ENCODE measurements around the gene DNAH14. TPM values are rescaled to one million over a fixed set of nuclear protein-coding genes. Genes with fewer than 3 reads are reported as not detected.

DNAH14 gene
- total and polyA plus RNA-seq, 2 of the 13 experiments (the other 11 are each of a cell fraction or from before 2014, with no cell fraction given) = 4.5 to 27.5 TPM

DNA sequence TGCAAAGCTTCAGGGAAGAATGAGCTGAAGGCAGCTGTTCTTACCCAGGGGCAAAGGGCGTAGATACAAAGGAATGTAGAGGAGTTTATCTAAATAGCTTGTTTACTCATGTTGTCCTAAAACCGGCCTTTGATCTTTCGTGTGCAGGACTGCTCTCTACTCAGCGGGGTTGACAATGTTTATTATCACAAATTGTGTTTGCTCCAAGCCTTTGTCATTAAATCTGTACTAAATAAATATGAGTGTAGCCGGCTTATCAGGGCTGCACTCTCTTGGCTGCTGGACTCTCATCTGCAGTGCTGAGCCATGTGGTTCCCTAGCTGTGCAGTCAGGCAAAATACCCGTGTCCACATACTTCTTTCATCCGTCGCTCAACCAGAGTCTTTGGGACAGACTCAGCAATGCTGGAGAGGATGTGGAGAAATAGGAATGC is 299.4 kb downstream of the DNAH14 start (continued):
- TF ChIP-seq TFDP1 (CRISPR knock-in tag; IDR thresholded peaks at IDR 0.05; ENCODE audit: borderline replicate concordance) (no peak), SAP130 (CRISPR knock-in tag; IDR thresholded peaks at IDR 0.05; ENCODE audit: low read depth) (peak; percentile 60; the same call in 1 of the 2 replicates), FOXA1 (IDR thresholded peaks at IDR 0.05) (peak; percentile 87), FOXA1 (CRISPR knock-in tag; IDR thresholded peaks at IDR 0.05) (peak; percentile 91), NKX3-1 (CRISPR knock-in tag; IDR thresholded peaks at IDR 0.05) (peak; percentile 79; the same call in 1 of the 2 replicates), SMARCE1 (IDR thresholded peaks at IDR 0.05; ENCODE audit: borderline replicate concordance) (no peak), DNMT3B (CRISPR knock-in tag; conservative IDR thresholded peaks at IDR 0.05) (no peak), ZNF225 (CRISPR knock-in tag; IDR thresholded peaks at IDR 0.05) (no peak), BRF2 (CRISPR knock-in tag; IDR thresholded peaks at IDR 0.05) (no peak; the same call in 1 of the 2 replicates), KDM5B (CRISPR knock-in tag; IDR thresholded peaks at IDR 0.05; ENCODE audit: borderline replicate concordance) (no peak), HMG20B (CRISPR knock-in tag; conservative IDR thresholded peaks at IDR 0.05) (peak; percentile 100), ZSCAN30 (CRISPR knock-in tag; IDR thresholded peaks at IDR 0.05) (no peak), ZNF772 (CRISPR knock-in tag; IDR thresholded peaks at IDR 0.05) (0 out of 2 replicates have a peak, but pooled peaks have one; percentile 31), ZNF687 (CRISPR knock-in tag; IDR thresholded peaks at IDR 0.05) (no peak), ZMYM2 (CRISPR knock-in tag; IDR thresholded peaks at IDR 0.05) (0 out of 2 replicates have a peak, but pooled peaks have one; percentile 12), NFIB (CRISPR knock-in tag; IDR thresholded peaks at IDR 0.05; ENCODE audit: borderline replicate concordance) (no peak), NRL (CRISPR knock-in tag; IDR thresholded peaks at IDR 0.05; ENCODE audit: borderline replicate concordance) (no peak), ZNF672 (CRISPR knock-in tag; IDR thresholded peaks at IDR 0.05) (no peak), HNF4A (CRISPR knock-in tag; IDR thresholded peaks at IDR 0.05) (peak; percentile 86), NR2F6 (IDR thresholded peaks at IDR 0.05) (peak; percentile 91), NR2F6 (CRISPR knock-in tag; IDR thresholded peaks at IDR 0.05) (peak; percentile 85)
- TF ChIP-seq, protein P1, sequence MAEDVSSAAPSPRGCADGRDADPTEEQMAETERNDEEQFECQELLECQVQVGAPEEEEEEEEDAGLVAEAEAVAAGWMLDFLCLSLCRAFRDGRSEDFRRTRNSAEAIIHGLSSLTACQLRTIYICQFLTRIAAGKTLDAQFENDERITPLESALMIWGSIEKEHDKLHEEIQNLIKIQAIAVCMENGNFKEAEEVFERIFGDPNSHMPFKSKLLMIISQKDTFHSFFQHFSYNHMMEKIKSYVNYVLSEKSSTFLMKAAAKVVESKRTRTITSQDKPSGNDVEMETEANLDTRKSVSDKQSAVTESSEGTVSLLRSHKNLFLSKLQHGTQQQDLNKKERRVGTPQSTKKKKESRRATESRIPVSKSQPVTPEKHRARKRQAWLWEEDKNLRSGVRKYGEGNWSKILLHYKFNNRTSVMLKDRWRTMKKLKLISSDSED (CRISPR knock-in tag; IDR thresholded peaks at IDR 0.05) = no peak
